Tibial nerve (tissue), 4 donors: Measurements from ENCODE around the gene SYPL1. TPM values are rescaled to one million over a fixed set of nuclear protein-coding genes. Genes with fewer than 3 reads are reported as not detected.
A peak's percentile ranks its signal among the peaks of the same experiment; 100 is the strongest.

Source experiments
- DNase-seq, 2 donors: peaks; one replicate each; pipeline ENCODE4 v3.0.0-alpha.2; 2019; ENCODE audit warnings: low spot score in 2 of 2
- H3K27ac ChIP-seq, 4 donors: fragments of 200-600 bp; sonication (generic) in 3 of 4; one replicate each; pipeline ENCODE4 v1.5.1; 2017 to 2019; ENCODE audit warnings: mild to moderate bottlenecking in 1 of 4
- H3K27me3 ChIP-seq, 2 donors: fragments of 200-600 bp; sonication (generic) in 1 of 2; one replicate each; pipeline versions ENCODE4 v1.5.1 to v1.6.0; 2017 to 2019
- H3K36me3 ChIP-seq, 3 donors: fragments of 200-600 bp; sonication (generic); one replicate each; pipeline ENCODE4 v1.5.1; 2018 to 2019
- H3K4me1 ChIP-seq, 4 donors: fragments of 200-600 bp; sonication (generic) in 3 of 4; one replicate each; pipeline ENCODE4 v1.5.1; 2017 to 2019
- H3K4me3 ChIP-seq, 4 donors: fragments of 200-600 bp; sonication (generic) in 3 of 4; one replicate each; pipeline ENCODE4 v1.5.1; 2017 to 2019; ENCODE audit warnings: mild to moderate bottlenecking in 1 of 4, moderate library complexity in 1 of 4
- H3K9me3 ChIP-seq, 4 donors: fragments of 200-600 bp; sonication (generic) in 3 of 4; one replicate each; pipeline ENCODE4 v1.5.1; 2017 to 2019
- EP300 ChIP-seq, 2 donors: sonication (generic); formaldehyde crosslinking; IDR thresholded peaks; one replicate each; pipeline ENCODE4 v1.6.1; 2017; ENCODE audit warnings: antibody characterized with exemption in 2 of 2, mild to moderate bottlenecking in 1 of 2
- POLR2A ChIP-seq, 2 donors: fragments of 450-650 bp; IDR thresholded peaks; one replicate each; pipeline ENCODE4 v1.6.1; 2017; ENCODE audit warnings: antibody characterized with exemption in 2 of 2, mild to moderate bottlenecking in 2 of 2, moderate library complexity in 2 of 2
- WGBS, 2 donors: methylation state at CpG; one replicate each; pipeline ENCODE4 v1.1.5; 2018; 5-methylcytosine and 5-hydroxymethylcytosine counted together
- total RNA-seq, 4 donors: library from RNA; depleted of rRNA; stranded (reverse); fragments of >200 nt; gene quantifications; one replicate each; pipeline ENCODE4 v1.1.0, GENCODE V29; 2016
- TF ChIP-seq, protein P1 (sequence below), 5 experiments: fragments of 200-600 bp in 3 of 5; fragments of 450-650 bp in 2 of 5; sonication (generic) in 3 of 5; IDR thresholded peaks; one replicate each; pipeline ENCODE4 v1.5.1; 2016 to 2019; ENCODE audit warnings: antibody characterized with exemption in 5 of 5, mild to moderate bottlenecking in 3 of 5, moderate library complexity in 2 of 5

The SYPL1 gene
- total RNA-seq, 4 donors from 2014 or later, result 69.6 to 79.5 (median 71.5) TPM

DNA sequence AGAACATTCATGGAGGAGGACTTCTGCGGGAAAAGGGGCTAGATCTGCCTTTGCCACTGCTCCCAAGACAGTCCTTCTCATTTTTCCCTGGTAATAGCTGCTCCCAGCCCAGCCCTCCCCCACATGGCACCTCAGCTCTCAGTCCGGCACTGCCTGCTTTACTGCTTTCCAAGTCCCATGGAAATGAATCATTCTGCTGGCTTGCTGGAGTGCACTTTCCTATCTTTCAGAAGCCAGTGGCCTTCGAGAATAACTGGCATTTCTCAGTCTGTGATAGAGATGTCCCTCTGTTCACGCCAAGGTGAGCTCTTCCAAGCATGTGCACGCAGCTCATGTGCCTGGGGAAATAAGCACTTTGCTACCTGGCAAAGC is 61.4 kb downstream of the SYPL1 start:
- peak in 1 of 2 donors; percentile 6 for TF ChIP-seq EP300 (IDR thresholded peaks at IDR 0.05)
- TF ChIP-seq, protein P1, sequence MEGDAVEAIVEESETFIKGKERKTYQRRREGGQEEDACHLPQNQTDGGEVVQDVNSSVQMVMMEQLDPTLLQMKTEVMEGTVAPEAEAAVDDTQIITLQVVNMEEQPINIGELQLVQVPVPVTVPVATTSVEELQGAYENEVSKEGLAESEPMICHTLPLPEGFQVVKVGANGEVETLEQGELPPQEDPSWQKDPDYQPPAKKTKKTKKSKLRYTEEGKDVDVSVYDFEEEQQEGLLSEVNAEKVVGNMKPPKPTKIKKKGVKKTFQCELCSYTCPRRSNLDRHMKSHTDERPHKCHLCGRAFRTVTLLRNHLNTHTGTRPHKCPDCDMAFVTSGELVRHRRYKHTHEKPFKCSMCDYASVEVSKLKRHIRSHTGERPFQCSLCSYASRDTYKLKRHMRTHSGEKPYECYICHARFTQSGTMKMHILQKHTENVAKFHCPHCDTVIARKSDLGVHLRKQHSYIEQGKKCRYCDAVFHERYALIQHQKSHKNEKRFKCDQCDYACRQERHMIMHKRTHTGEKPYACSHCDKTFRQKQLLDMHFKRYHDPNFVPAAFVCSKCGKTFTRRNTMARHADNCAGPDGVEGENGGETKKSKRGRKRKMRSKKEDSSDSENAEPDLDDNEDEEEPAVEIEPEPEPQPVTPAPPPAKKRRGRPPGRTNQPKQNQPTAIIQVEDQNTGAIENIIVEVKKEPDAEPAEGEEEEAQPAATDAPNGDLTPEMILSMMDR (IDR thresholded peaks at IDR 0.05), result no peak
- Histone ChIP-seq H3K9me3 (no peaks in the 10 kb centered on the region), H3K4me3 (no peak overlapping the region), H3K27ac (peak overlapping the region in 1 of 4 donors; percentile 19), H3K4me1 (peaks cover 0 to 16% (median 3%) of the 10 kb centered on the region in 4 donors), H3K36me3 (no peaks in the 10 kb centered on the region), H3K27me3 (no peaks in the 10 kb centered on the region)
- WGBS, 2 donors, result 84 to 85% methylated on average over 5 of the region's 5 CpGs
- no peak for DNase-seq

DNA sequence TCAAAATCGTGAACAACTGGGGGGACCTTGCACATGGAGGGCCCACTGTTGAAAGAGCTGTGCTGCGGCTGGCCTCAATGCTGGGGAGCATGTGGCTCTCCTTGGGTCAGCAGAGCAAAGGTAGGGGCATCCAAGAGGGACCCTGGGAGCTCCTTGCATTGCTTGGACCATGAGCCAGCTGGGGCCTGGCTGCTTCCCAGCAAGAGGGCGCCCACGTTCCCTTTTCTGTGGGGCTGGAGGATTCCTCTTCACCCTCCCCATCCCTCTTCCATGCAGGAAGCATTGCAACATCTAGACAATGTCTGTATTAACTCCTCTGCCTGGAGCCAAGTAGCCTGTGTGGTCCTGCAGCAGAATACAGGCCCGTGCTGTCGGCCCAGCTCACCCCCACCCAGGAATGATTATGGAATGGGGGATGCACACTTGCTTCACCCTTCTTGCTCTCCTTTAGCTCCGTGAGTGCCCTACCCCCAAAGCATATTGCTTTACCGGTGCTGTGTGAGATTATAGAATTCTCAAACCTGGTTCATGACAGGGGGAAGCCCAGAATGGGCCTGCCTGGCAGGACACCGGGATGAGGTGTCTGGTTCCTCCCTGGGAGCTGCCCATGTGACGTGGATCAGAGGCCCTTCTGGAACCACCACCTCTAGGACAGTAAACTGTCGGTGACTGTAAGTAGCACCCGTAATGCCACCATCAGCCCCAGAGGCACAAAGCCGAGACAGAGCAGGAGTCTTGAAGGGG is 61.9 kb downstream of the SYPL1 start:
- 64 to 67% methylated on average over 13 of the region's 13 CpGs for WGBS, 2 donors
- H3K4me1 ChIP-seq, result peaks cover 0 to 16% (median 3%) of the 10 kb centered on the region in 4 donors
- H3K27me3 ChIP-seq, result no peaks in the 10 kb centered on the region
- H3K4me3 ChIP-seq, result no peak overlapping the region
- H3K36me3 ChIP-seq, result no peaks in the 10 kb centered on the region
- DNase-seq, result peak in 1 of 2 donors; percentile 22
- no peaks in the 10 kb centered on the region for H3K9me3 ChIP-seq
- no peak for TF ChIP-seq POLR2A (IDR thresholded peaks at IDR 0.05)
- TF ChIP-seq, protein P1 (IDR thresholded peaks at IDR 0.05), result peak in 1 of 5 experiments; percentile 9
- TF ChIP-seq EP300 (IDR thresholded peaks at IDR 0.05), result no peak
- peak overlapping the region in 1 of 4 donors; percentile 19 for H3K27ac ChIP-seq

DNA sequence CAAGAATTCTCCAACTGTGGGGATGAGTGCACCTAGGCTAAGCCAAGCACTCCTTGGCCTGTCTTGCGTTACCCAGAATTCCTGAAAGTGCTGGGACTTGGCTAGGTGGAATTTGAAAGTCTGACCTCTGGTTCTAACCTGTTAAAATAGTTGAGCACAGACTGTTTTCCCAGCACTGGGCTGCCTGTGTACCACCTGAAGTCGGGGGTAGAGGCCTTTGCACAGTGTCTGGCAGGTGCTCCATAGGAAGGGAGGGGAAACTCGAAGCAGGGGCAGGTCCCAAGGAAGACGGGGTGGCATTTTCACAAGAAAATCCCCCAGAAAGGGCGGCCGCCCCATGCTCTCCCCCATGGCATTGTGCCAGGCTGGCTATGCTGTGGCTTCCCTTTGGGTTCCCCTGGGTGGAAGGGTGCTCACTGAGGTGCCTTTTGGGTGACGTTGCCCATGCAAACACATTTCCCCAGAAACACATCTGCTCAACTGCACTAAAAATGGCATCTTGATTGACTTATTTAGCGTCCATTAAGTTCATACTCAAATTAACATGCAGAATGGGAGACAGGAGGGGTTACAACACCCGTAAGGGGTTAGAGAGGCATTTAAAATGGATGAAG is 62.9 kb downstream of the SYPL1 start:
- Histone ChIP-seq H3K27ac (no peak overlapping the region), H3K9me3 (no peaks in the 10 kb centered on the region), H3K36me3 (no peaks in the 10 kb centered on the region), H3K4me1 (peaks cover 0 to 16% (median 3%) of the 10 kb centered on the region in 4 donors), H3K27me3 (no peaks in the 10 kb centered on the region), H3K4me3 (no peak overlapping the region)
- no peak for DNase-seq
- WGBS, 2 donors, result 93 to 98% methylated on average over 9 of the region's 9 CpGs
- TF ChIP-seq, protein P1 (IDR thresholded peaks at IDR 0.05), result no peak
- TF ChIP-seq POLR2A (IDR thresholded peaks at IDR 0.05) (no peak), EP300 (IDR thresholded peaks at IDR 0.05) (no peak)

DNA sequence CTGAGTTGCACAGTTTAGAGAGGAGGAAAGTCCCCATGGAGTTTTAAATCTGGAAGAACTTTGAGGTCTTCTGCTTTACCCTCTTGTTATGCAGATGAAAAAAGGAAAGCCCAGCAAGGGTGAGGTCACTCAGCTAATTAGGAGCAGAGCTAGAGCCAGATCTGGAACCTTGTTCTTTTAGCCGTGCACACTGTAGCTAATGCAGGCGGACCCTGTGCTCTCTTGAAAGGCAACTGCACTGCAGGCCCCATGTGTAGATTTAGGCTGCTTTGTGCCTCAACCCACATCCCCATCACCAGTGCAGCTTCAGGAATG is 63.4 kb downstream of the SYPL1 start:
- no peak overlapping the region for H3K4me3 ChIP-seq
- TF ChIP-seq POLR2A (IDR thresholded peaks at IDR 0.05), result no peak
- TF ChIP-seq, protein P1 (IDR thresholded peaks at IDR 0.05), result no peak
- TF ChIP-seq EP300 (IDR thresholded peaks at IDR 0.05), result no peak
- H3K4me1 ChIP-seq, result peaks cover 0 to 16% (median 3%) of the 10 kb centered on the region in 4 donors
- H3K27ac ChIP-seq, result no peak overlapping the region
- WGBS, 2 donors, result 74 to 90% methylated on average over 2 of the region's 2 CpGs
- no peak for DNase-seq
- H3K27me3 ChIP-seq, result no peaks in the 10 kb centered on the region
- H3K9me3 ChIP-seq, result no peaks in the 10 kb centered on the region
- H3K36me3 ChIP-seq, result no peaks in the 10 kb centered on the region
